HK-2 (cell line): ENCODE data around the gene VSIG1.
A peak's percentile ranks its signal among the peaks of the same experiment; 100 is the strongest.

Experiments used
- DNase-seq: peaks from one replicate; pipeline ENCODE4 v3.0.0-alpha.2; 2018; ENCODE audit not compliant: unreplicated experiment

Gene VSIG1

GRCh38 chrX:108044554-108045256 lies at the start of gene VSIG1:
Gene VSIG1, plus strand, starts transcription at chrX:108045065. Its CDS starts 66 bp downstream, at chrX:108045131.
- DNase-seq = no peak

DNA sequence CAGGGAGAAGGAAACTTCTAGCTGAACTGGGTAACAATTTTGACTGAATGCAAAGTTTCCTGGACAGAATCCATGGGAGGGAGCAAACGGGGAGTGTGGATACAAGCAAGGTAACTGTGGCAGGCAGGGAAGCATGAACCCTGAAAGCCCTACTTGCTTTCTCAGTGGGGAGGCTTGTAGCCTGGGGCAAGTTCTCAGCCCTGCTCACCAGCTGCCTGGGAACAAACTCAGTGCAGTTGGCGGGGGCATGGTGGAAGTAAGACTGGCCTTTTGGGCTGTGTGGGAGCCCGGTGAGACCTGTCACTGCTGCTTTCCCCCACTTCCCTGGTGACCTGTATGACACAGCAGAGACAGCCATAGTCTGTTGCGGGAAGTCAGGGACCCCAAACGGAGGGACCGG lies 48.7 kb upstream of the VSIG1 start:
- no peak for DNase-seq

GRCh38 chrX:108000751-108001150 lies 44.1 kb upstream of the VSIG1 start:
- DNase-seq = peak; percentile 16

- DNase-seq = peak; percentile 23
These were observed 43.5 kb upstream of the VSIG1 start for GRCh38 chrX:108001218-108001814.

DNA sequence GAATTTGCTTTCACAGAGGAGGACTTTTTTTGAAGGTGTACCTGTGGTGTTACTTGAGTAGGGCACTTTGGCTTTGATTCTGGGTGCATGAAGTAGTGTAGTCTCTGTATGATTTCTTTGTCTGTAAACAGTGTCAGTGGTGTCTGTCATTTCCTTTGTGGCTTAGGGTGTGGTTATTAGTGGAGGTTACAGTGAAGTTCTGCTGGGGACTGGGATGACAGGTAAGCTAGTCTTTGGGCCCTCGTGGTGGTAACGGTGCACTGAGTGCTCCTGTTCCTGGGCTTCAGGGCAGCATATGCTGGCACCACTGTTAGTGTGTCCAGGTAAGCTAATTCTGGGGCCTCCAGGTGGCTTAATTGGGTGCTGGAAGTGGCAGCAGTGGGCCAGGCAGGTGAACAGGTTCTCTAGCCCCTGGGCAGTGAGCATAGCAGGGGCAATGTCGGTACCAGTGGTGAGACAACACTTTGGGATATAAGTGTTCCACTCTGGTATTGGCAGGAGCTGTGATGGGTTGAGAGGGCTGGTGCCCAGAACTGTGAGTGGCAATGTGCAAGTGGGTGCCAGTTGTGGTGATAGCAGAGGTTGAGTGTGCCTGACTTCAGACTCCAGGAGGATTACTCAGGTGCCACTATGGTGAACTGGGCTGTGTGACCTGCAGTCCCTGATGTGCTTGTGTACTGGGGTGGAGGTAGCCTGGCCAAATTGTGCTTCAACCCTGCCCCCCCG lies 26.0 kb upstream of the VSIG1 start:
- DNase-seq = no peak

DNA sequence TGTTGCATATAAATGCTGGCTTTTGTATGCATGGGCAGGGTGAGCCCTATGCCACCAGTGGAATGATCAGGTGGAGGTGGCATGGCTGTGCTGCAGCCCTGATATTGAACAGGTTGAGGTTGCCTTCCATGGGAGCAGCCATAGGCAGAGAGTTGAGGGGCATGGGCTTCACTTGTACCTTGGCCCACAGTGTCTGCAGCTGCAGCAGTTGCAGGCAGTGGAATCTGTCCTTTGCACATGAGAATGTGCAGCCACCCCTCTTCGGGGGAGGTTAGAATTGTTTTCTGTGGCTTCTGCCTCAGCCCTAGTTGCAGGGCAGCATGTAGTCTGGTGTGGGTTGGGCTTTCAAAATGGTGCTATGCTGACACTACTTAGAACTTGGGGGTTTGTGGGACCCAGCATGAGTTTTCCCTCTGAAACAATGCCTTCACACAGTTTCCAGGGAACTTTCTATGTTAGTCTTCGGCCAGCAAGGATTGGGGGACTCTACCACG lies 25.4 kb upstream of the VSIG1 start:
- DNase-seq = no peak

DNA sequence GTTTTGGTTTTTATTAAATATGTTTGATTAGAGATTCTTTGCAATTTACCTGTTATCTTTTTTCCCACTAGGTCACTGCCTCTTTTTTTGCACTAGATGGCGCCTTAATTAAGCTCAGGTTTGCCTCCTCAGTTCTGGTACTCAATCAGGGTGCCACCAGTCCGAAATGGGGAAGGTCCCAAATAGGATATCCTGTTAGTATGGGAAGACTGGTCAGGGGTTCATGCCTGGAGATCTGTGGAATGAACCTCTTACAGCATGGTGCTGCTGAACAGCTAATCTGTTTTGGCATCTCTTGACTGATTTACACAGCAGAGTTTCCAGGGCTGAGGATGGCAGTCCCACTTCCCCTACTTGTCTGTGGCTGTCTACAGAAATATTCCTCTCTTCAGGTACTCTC lies 24.2 kb upstream of the VSIG1 start:
- DNase-seq = no peak

DNA sequence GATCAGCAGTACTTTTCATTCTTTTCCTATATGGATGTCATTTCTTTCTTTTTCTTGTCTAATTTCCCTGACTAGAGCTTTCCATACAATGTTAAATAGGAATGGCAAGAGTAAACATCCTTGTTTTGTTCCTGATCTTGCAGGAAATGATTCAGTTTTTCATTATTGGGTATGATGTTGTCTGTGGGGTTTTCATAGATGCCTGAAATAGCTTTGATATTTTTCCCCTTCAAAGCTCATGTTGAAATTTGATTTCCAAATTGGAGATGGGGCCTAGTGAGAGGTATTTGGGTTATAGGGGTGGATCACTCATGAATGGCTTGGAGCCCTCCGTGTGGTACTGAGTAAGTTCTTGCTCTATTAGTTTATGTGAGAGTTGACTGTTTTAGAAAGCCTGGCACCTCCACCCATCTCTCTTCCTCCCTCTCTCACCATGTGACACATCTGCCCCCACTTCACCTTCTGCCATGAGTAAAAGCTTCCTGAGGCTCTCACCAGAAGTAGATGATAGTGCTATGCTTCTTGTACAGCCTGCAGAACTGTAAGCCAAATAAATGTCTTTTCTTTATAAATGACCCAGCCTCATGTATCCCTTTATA lies 22.3 kb upstream of the VSIG1 start:
- DNase-seq = no peak

DNA sequence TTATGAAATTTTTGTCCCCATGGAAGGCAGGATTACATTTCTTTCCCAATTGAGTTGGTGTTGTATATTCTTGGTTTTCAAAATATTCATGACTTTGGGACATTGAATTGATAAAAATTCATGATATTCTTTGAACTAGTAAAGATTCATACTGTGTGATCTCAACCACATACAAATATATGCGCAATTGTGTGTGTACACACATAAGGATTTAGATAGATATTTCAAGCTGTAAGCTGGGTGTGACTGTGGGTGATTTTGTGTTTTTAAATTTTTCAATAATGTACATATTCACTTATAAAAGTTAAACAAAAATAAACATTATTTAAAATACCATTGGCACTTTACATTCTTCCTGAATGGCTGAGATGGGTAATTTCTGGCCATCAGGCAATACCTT lies 19.5 kb upstream of the VSIG1 start:
- DNase-seq = no peak

GRCh38 chrX:108025954-108026600 lies 18.8 kb upstream of the VSIG1 start:
- no peak for DNase-seq

DNA sequence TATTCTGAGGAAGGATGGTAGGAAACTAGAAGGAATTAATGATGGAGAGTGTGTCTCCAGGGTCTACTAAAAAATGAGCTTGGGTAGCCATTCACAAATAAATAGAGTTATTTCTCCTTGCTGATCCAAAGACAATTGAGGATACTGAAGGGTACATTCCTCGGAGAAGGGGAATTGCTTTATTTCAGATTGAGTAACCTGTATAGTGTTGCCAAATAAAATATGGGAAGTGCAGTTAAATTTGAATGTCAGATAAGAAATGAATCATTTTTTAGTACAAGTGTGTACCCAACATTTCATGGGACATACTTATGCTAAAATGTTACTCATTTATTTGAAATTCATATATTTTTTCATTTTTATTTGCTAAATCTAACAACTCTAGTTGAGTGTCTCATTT lies 16.0 kb upstream of the VSIG1 start:
- DNase-seq = no peak

GRCh38 chrX:108029928-108030711 lies 14.7 kb upstream of the VSIG1 start:
- no peak for DNase-seq

- DNase-seq = no peak
These were observed 11.9 kb upstream of the VSIG1 start for GRCh38 chrX:108032944-108033343.

DNA sequence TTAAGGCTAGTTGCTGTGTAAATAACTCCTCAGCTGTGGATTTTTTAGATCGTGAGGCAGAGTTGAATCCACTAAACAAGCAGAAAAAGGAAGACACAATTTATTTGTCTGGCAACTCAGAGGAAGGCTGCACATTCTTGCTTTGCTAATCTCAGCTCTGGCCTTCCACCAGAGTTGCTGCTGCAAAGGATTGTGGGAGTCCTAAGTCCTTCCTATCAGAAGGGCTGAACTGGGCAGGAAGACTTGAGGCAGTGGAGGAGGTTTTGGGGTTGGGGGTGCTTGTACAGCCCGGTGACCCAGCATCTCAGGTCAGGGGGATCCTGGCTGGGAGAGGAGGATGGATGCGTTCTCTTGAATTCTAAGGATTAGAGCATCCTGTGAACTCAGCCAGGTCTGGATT lies 11.0 kb upstream of the VSIG1 start:
- no peak for DNase-seq

DNA sequence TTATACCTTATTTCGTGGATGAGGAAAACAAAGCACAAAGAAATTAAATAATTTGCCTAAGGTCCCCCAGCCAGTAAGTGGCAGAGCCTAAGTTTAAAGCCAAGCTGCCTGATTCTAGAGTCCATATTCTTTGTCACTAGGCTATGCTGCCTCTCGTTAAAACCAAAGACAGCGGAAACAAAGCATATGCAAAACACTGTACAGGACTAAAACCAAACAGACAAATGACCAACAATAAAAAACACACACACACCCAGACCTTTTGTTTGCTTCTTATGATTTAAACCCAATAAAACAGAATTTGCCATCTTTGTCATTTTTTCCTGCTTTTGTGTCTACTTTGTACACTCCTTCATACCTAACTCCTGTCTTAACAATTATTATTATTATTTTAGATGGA lies 10.1 kb upstream of the VSIG1 start:
- no peak for DNase-seq

DNA sequence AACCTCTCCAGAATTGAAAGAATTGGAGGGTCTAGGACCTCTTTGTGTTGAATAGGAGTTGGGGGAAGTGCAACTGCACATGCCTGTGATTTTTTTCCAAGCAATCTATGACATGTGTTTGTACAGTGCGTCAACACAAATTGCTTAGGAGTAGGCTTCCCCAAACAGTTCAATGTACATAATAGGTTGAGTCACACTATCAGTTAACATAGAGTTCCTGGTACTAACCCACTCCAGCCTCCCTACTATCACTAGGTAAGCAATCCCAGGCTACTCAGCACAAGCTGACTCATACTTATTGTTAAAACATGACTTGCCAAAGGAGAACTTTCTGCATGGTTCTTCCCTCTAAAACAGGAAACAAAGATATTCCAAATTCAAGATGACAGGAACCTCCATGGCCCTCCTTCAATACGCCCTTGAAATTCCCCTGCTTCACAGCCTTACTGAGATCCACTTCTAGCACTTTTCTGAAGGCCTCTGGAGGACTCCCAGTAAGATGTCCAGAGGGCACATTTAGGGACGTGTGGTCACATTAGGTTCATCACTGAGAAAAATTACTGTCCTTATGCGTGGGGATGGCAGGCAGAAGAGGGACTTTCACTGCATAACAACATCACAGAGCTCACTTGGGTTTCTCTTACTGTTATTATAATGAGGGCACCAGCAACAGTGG lies 8.4 kb upstream of the VSIG1 start:
- peak; percentile 7 for DNase-seq

GRCh38 chrX:108049649-108050048 lies 4.8 kb downstream of the VSIG1 start:
- DNase-seq = no peak

DNA sequence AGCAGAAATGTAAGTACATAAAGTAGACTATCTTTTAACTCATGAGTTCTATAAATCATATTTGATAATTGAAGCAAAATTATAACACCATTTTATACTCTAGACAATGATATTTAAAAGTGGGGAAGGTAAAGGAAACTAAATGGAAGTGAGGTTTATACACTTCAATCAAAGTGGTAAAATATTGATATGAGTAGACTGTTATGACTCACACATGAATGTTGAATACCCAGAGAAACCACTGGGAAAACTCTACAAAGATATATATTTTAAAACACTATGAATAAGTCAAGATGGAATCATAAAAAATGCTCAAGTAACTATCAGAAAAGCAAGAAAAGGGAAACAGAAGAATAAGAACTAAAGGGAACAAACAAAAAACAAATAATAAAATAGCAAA lies 8.4 kb downstream of the VSIG1 start:
- DNase-seq = no peak

DNA sequence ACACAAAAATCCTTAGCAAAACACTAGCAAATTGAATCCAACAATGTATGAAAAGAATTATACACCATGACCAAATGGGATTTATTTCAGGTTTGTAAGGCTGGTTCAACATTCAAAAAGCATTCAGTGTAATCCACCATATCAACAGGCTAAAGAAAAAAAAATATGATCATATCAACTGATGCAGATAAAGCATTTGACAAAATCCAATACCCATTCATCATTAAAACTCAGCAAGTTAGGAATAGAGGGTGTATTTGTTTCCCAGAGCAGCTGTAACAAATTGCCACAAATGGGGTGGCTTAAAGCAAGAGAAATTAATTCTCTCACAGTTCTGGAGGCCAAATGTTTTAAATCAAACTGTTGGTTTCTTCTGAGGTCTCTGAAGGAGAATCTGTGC lies 10.7 kb downstream of the VSIG1 start:
- no peak for DNase-seq

GRCh38 chrX:108059801-108060200 lies 14.9 kb downstream of the VSIG1 start:
- DNase-seq = no peak

DNA sequence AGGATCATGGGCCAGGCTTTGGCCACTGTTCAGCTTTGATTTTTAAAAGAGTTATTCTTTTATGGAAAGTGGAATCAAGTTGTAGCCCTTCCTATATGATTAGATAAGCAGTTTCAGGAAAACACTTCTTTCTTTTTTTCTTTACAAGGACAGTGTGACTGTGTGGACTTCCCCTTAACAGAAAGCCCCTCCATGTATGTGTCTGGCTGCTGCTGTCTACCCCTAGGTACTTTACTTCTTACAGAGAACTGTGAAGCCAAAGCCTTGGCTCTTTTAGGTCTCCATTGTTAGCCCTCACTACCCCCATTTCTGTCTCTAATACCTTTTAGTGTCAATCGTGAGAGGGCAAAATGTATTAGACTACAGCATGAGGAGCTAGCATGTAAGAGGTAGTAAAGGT lies 19.1 kb downstream of the VSIG1 start:
- no peak for DNase-seq
